Lower lobe of right lung (tissue), 2 donors: ENCODE measurements around the gene ABI3BP. TPM values are rescaled to one million over a fixed set of nuclear protein-coding genes. Genes with fewer than 3 reads are reported as not detected.

Source experiments
- ATAC-seq, 2 donors: fragments of 200-7000 bp; cut with Tn5 transposase; one replicate each; pipeline ENCODE4 v1.9.1; 2020 to 2022; ENCODE audit warnings: mild to moderate bottlenecking in 2 of 2, moderate library complexity in 2 of 2
- DNase-seq: peaks from one replicate; pipeline ENCODE4 v3.0.0-alpha.2; 2020
- H3K27ac ChIP-seq: fragments of 200-600 bp; one replicate; pipeline ENCODE4 v1.8.0; 2022
- H3K27me3 ChIP-seq: fragments of 200-600 bp; one replicate; pipeline ENCODE4 v1.8.0; 2022; ENCODE audit warnings: low read depth
- H3K36me3 ChIP-seq: fragments of 200-600 bp; one replicate; pipeline ENCODE4 v1.8.0; 2022; ENCODE audit warnings: mild to moderate bottlenecking
- H3K4me1 ChIP-seq: fragments of 200-600 bp; one replicate; pipeline ENCODE4 v1.8.0; 2022
- H3K4me3 ChIP-seq: fragments of 200-600 bp; one replicate; pipeline ENCODE4 v1.8.0; 2022; ENCODE audit warnings: mild to moderate bottlenecking
- H3K9me3 ChIP-seq: fragments of 200-600 bp; one replicate; pipeline ENCODE4 v1.8.0; 2022
- intact Hi-C: fragments of 100-400 bp; cut with DNase I; formaldehyde crosslinking; loops from one replicate; pipeline ENCODE4 v1.11.0; 2022
- long read RNA-seq: library from polyadenylated mRNA; unstranded; transcript quantifications from one replicate; pipeline ENCODE4 v2.0.0, GENCODE V29; 2021
- total RNA-seq: library from RNA; stranded (reverse); fragmentation: NEBNext Ultra II Directional; extraction: Animal tissue kit (Norgen Biotek cat#: 25700); gene quantifications from one replicate; pipeline ENCODE4 v1.2.1, GENCODE V29; 2021
- TF ChIP-seq, protein P1 (sequence below): fragments of 200-600 bp; IDR thresholded peaks from one replicate; pipeline ENCODE4 v1.8.0; 2022; ENCODE audit warnings: antibody characterized with exemption, mild to moderate bottlenecking
- donor health status: DM: no; HTN: yes; CAD: no; lungs with severe emphysema.

Gene ABI3BP, protein sequence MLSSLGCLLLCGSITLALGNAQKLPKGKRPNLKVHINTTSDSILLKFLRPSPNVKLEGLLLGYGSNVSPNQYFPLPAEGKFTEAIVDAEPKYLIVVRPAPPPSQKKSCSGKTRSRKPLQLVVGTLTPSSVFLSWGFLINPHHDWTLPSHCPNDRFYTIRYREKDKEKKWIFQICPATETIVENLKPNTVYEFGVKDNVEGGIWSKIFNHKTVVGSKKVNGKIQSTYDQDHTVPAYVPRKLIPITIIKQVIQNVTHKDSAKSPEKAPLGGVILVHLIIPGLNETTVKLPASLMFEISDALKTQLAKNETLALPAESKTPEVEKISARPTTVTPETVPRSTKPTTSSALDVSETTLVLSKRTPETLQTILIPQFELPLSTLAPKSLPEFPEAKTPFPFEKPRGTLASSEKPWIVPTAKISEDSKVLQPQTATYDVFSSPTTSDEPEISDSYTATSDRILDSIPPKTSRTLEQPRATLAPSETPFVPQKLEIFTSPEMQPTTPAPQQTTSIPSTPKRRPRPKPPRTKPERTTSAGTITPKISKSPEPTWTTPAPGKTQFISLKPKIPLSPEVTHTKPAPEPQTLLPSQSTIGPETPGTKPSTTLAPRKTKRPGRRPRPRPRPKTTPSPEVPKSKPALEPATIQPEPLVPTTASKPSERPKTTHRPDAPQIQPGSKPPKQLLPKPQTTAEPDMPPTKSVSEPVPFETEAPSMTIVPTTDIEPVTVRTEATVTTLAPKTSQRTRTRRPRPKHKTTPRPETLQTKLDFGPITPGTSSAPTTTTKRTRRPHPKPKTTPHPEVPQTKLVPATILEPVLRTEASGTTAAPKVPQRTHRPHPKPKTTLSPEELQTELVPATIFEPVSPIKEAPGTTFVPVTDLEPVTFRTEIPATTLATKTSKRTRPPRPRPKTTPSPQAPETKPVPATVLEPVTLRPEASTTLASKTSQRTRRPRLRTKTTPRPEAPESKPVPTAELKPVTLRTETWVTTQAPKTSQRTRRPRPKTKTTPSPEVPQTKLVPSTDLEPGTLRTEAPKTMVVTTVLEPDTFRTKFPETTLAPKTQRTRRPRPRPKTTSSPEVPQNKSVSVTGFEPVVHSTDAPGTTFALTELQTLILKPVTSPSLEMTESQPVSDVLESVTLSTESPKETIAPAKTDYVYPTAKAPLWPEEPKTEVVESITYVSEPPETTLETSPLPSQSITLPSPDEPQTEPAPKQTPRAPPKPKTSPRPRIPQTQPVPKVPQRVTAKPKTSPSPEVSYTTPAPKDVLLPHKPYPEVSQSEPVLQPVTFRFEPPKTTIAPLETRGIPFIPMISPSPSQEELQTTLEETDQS (N-terminal part only)
- total RNA-seq, result 108 TPM
- long read RNA-seq, full-length matches to known transcripts, result 1 of 16 reads
- long read RNA-seq, partial matches to known transcripts, result 7 of 16 reads
- long read RNA-seq, other reads (novel, unspliced or antisense), result 8 of 16 reads

DNA sequence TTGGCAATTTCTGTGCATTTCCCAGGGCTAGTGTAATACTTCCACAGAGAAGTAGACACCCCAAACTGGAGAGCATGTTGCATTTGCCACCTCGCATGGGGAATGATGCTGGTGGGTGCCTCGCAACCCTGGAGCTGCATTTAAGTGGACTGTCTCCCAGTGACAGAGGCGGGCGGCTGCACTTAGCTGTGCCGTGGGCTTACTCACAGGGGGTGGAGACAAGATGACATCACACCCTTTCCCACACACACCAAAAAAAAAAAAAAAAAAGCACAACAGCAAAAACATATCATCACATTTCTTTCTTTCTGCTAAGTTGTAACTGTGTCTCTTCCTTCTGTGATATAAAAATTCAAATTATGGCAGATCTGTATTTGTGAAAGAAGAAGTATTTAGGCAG, at the start of gene ABI3BP:
Gene ABI3BP (minus strand): TSS at position 113 of the 400 bp plus-strand sequence. CDS start 37 bp downstream, at position 76.
- H3K27ac ChIP-seq, result peak within 1 kb of the TSS; percentile 75
- no peaks in the 10 kb centered on the region for H3K9me3 ChIP-seq
- no peaks in the 10 kb centered on the region for H3K27me3 ChIP-seq
- H3K36me3 ChIP-seq, result no peaks in the 10 kb centered on the region
- intact Hi-C loops, result no loop called here
- peak; percentile 65 for DNase-seq
- peak; percentile 91 to 97 for ATAC-seq
- peak within 1 kb of the TSS; percentile 49 for H3K4me3 ChIP-seq
- peaks cover 4% of the 10 kb centered on the region for H3K4me1 ChIP-seq
- TF ChIP-seq, protein P1, sequence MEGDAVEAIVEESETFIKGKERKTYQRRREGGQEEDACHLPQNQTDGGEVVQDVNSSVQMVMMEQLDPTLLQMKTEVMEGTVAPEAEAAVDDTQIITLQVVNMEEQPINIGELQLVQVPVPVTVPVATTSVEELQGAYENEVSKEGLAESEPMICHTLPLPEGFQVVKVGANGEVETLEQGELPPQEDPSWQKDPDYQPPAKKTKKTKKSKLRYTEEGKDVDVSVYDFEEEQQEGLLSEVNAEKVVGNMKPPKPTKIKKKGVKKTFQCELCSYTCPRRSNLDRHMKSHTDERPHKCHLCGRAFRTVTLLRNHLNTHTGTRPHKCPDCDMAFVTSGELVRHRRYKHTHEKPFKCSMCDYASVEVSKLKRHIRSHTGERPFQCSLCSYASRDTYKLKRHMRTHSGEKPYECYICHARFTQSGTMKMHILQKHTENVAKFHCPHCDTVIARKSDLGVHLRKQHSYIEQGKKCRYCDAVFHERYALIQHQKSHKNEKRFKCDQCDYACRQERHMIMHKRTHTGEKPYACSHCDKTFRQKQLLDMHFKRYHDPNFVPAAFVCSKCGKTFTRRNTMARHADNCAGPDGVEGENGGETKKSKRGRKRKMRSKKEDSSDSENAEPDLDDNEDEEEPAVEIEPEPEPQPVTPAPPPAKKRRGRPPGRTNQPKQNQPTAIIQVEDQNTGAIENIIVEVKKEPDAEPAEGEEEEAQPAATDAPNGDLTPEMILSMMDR, result no peak

DNA sequence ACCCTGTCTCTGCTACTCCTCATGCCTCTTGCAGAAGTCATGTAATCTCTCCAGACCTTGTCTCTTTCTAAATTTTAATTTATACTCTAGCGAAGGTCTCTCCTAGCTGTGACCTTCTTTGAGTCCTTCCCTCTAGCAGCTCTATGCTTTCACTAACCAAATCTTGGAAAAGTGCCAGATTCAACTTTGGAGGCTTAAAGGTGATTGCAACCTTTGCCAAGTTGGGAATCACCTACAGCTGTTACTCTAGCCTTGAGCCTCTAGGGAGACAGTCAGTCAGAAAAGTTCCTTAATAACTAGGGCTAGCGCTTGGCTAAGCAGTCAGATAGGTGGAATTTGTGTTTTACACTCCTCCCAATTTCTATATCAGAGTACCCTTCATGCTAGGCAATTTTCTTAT, 46.1 kb upstream of the ABI3BP start:
- Histone ChIP-seq H3K36me3 (no peaks in the 10 kb centered on the region), H3K4me3 (no peak overlapping the region), H3K27ac (no peak overlapping the region), H3K9me3 (no peaks in the 10 kb centered on the region), H3K27me3 (no peaks in the 10 kb centered on the region), H3K4me1 (peaks cover 7% of the 10 kb centered on the region)
- intact Hi-C loops, result no loop called here
- TF ChIP-seq, protein P1, result no peak
- ATAC-seq, result no peak
- DNase-seq, result no peak

DNA sequence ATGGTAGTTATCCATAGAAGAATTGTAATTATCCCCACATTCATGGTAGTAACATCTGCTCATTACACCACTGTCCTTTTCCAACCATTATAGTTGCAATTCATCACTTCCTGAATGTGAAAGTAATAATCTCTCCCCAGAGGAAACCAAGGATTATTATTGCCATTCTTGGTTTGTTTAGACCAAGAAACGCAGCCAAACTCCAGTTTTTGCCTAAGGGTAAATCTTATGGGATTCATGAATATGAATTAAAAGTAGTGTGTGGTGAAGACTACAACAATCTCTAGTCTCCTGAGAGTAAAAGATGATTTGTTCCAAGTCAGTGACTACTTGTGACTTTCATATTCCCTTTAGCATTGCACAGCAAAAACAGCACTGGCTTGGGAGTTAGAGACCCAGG, 45.7 kb upstream of the ABI3BP start:
- no peak for DNase-seq
- TF ChIP-seq, protein P1, result no peak
- H3K4me3 ChIP-seq, result no peak overlapping the region
- no peak for ATAC-seq
- intact Hi-C loops, result no loop called here
- peaks cover 7% of the 10 kb centered on the region for H3K4me1 ChIP-seq
- no peaks in the 10 kb centered on the region for H3K27me3 ChIP-seq
- no peak overlapping the region for H3K27ac ChIP-seq
- H3K36me3 ChIP-seq, result no peaks in the 10 kb centered on the region
- no peaks in the 10 kb centered on the region for H3K9me3 ChIP-seq

DNA sequence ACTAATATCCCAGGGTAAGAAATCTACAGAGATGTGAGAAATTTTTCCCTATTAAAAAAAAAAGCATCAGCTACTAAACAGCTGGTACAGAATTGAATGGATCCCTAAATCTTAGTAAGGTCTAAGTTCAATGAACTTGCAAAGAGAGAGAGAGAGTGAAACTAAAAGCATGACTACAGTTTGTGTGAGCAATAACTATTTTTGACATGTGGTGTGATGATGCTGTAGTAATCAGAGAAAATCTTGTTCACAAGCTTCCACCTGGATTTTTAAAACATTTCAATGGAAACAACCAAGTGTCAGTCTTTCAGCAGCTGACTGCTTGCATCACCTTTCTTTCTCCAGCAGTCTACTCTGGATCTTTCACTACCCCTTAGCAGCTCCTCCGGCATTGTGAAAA, 45.2 kb upstream of the ABI3BP start:
- ATAC-seq (no peak), DNase-seq (no peak)
- Histone ChIP-seq H3K36me3 (no peaks in the 10 kb centered on the region), H3K27me3 (no peaks in the 10 kb centered on the region), H3K9me3 (no peaks in the 10 kb centered on the region), H3K4me1 (peaks cover 7% of the 10 kb centered on the region), H3K27ac (no peak overlapping the region), H3K4me3 (no peak overlapping the region)
- TF ChIP-seq, protein P1, result no peak
- intact Hi-C loops, result no loop called here

DNA sequence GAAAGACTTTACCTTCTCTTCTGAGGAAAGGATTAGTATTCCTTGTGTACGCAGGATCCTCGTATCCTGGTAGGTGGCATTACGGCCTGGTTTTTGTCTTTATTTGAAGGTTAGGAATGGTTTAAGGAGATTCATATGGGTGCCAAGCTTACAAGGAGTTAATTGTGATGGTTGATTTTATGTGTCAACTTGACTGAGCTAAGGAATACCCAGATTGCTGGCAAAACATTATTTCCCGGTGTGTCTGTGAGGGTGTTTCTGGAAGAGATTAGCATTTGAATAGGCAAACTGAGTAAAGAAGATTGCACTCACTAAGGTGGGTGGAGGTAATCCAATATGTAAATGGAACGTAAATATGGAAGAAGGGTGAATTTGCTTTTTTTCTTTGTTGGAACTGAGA, 44.4 kb upstream of the ABI3BP start:
- no peaks in the 10 kb centered on the region for H3K27me3 ChIP-seq
- ATAC-seq (no peak), DNase-seq (no peak)
- no peaks in the 10 kb centered on the region for H3K36me3 ChIP-seq
- TF ChIP-seq, protein P1, result no peak
- no peak overlapping the region for H3K27ac ChIP-seq
- intact Hi-C loops, result no loop called here
- H3K4me1 ChIP-seq, result peaks cover 7% of the 10 kb centered on the region
- H3K9me3 ChIP-seq, result no peaks in the 10 kb centered on the region
- no peak overlapping the region for H3K4me3 ChIP-seq
